H1 (cell line): ENCODE results near the gene UGT2B7. TPM values are rescaled to one million over a fixed set of nuclear protein-coding genes. Genes with fewer than 3 reads are reported as not detected.

Experiments used
- ASH2L ChIP-seq: fragments of 200-600, 300-600 bp; sonication (generic); IDR thresholded peaks from one replicate; pipeline ENCODE4 v1.7.1; 2017; ENCODE audit warnings: low read length
- BCL11A ChIP-seq, 2 experiments: IDR thresholded peaks; one replicate each; pipeline ENCODE4 v1.6.1; 2011; ENCODE audit warnings: low read depth in 2 of 2, low read length in 2 of 2, mild to moderate bottlenecking in 2 of 2
- BRCA1 ChIP-seq: IDR thresholded peaks from 2 replicates; pipeline ENCODE4 v1.6.1; 2012; ENCODE audit warnings: low read depth, low read length, improper control_type of control experiment
- CBX8 ChIP-seq: fragments of 300-800, 300-1000 bp; sonication (generic); IDR thresholded peaks from 2 replicates; pipeline ENCODE4 v1.7.1; 2016; ENCODE audit warnings: low read depth, low read length, borderline replicate concordance
- CHD7 ChIP-seq: fragments of 300-600 bp; sonication (generic); IDR thresholded peaks from 2 replicates; pipeline ENCODE4 v1.7.1; 2012; ENCODE audit warnings: low read length, moderate library complexity, mild to moderate bottlenecking, inconsistent platforms; ENCODE audit not compliant: insufficient replicate concordance
- JUND ChIP-seq: IDR thresholded peaks from 2 replicates; pipeline ENCODE4 v1.6.1; 2011; ENCODE audit warnings: mild to moderate bottlenecking, improper control_type of control experiment, low read length
- PHF8 ChIP-seq: fragments of 200-600 bp; sonication (generic); conservative IDR thresholded peaks from 2 replicates; pipeline ENCODE4 v1.7.1; 2012; ENCODE audit warnings: low read depth, mild to moderate bottlenecking, inconsistent platforms, low read length, moderate library complexity
- RBBP5 ChIP-seq: IDR thresholded peaks from 2 replicates; pipeline ENCODE4 v1.7.1; 2012; ENCODE audit warnings: low read depth, mild to moderate bottlenecking, inconsistent platforms, low read length, moderate library complexity, borderline replicate concordance
- SIX5 ChIP-seq: IDR thresholded peaks from 2 replicates; pipeline ENCODE4 v1.6.1; 2011; ENCODE audit warnings: mild to moderate bottlenecking, low read depth, low read length
- SP4 ChIP-seq: IDR thresholded peaks from 2 replicates; pipeline ENCODE4 v1.6.1; 2012; ENCODE audit warnings: low read length, inconsistent platforms
- TBP ChIP-seq: IDR thresholded peaks from 2 replicates; pipeline ENCODE4 v1.6.1; 2011; ENCODE audit warnings: low read depth, low read length, improper control_type of control experiment
- ZNF274 ChIP-seq: IDR thresholded peaks from 2 replicates; pipeline ENCODE4 v1.7.0; 2012; ENCODE audit warnings: low read length, borderline replicate concordance; ENCODE audit errors: extremely low read depth
- polyA plus RNA-seq, 7 experiments: library from polyadenylated mRNA; depleted of rRNA in 3 of 7; stranded (reverse) in 5 of 7; unstranded in 2 of 7; fragments of >200 nt in 5 of 7; fragments of 200-250 nt in 2 of 7; gene quantifications; 1 replicate in 5 of 7; 2 replicates in 1 of 7; 4 replicates in 1 of 7; pipeline versions ENCODE4 v1.2.1 to v1.2.3, GENCODE V29; 2011 to 2013; ENCODE audit warnings: missing spikeins in 2 of 7, mixed read lengths in 2 of 7
- total RNA-seq: library from RNA; stranded (reverse); fragmentation: NEBNext Ultra II Directional; extraction: Animal tissue kit (Norgen Biotek cat#: 25700); gene quantifications from 2 replicates; pipeline ENCODE4 v1.2.1, GENCODE V29; 2021

UGT2B7 gene
- total and polyA plus RNA-seq, 2 of the 8 experiments (the other 6 are each of a cell fraction or from before 2014, with no cell fraction given): not detected

GRCh38 chr4:69096111-69096656 lies at the start of gene UGT2B7 (continued):
- TF ChIP-seq CHD7: no peak
- TF ChIP-seq SIX5: no peak
- no peak for TF ChIP-seq BCL11A (IDR thresholded peaks at IDR 0.05; ENCODE audit: low read depth in 2 of 2, low read length in 2 of 2)
- TF ChIP-seq RBBP5: no peak
- no peak for TF ChIP-seq ZNF274
- no peak for TF ChIP-seq BRCA1
- TF ChIP-seq ASH2L: no peak
- TF ChIP-seq CBX8: no peak
- TF ChIP-seq JUND: no peak
- TF ChIP-seq PHF8: no peak
- no peak for TF ChIP-seq TBP
- no peak for TF ChIP-seq SP4
